Measurements from ENCODE around the gene ZNF728.
"Not testable (repeated sequence)": the region's sequence is repeated elsewhere in the genome, so short reads cannot be mapped to it uniquely, and the experiment has no call there.

DNA sequence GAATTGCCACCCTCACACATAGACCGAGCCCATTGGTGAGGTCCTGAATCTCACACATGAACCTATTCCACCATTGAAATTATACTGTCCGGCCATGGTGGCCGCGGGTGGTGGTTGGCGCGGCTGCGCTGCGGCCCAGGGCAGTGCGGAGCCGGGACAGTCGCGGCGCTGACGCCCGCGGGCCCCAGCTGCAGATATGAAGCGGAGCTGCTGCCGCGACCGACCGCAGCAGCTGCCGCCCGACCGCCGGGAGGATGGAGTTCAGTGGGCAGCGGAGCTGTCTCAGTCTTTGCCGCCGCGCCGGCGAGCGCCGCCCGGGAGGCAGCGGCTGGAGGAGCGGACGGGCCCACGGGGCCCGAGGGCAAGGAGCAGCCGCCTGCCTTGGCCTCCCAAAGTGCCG, 77.8 kb downstream of the ZNF728 start:
- TF ChIP-seq CTCF, POLR2A (IDR thresholded peaks at IDR 0.05): not testable (repeated sequence)
